DND-41 (cell line): Measurements from ENCODE around the gene LRRC28.

Experiments used
- CTCF ChIP-seq: IDR thresholded peaks from 2 replicates; pipeline ENCODE4 v1.5.1; 2012; ENCODE audit warnings: borderline replicate concordance, low read length, moderate library complexity, mild to moderate bottlenecking; ENCODE audit not compliant: poor library complexity, severe bottlenecking; ENCODE audit errors: extremely low read depth
- EZH2 ChIP-seq: IDR thresholded peaks from 3 replicates; pipeline ENCODE4 v1.6.1; 2012; ENCODE audit warnings: borderline replicate concordance, low read depth, mild to moderate bottlenecking, moderate library complexity, low read length, inconsistent platforms; ENCODE audit not compliant: severe bottlenecking

GRCh38 chr15:99348412-99348811 lies 97.1 kb downstream of the LRRC28 start:
- TF ChIP-seq CTCF (no peak), EZH2 (no peak)
